Neural progenitor cell (in vitro differentiated cells): ENCODE results near the gene HTR3A. TPM values are rescaled to one million over a fixed set of nuclear protein-coding genes. Genes with fewer than 3 reads are reported as not detected.

Experiments
- DNase-seq: peaks from one replicate; pipeline ENCODE4 v3.0.0-alpha.2; 2016; ENCODE audit warnings: low spot score
- H2AFZ ChIP-seq: fragments of 200-600 bp; sonication (generic); replicated peaks from 2 replicates; pipeline ENCODE4 v1.6.1; 2016; ENCODE audit warnings: antibody characterized with exemption
- H3F3A ChIP-seq: fragments of 200-600 bp; sonication (generic); 2 replicates; pipeline ENCODE4 v1.6.1; 2016; ENCODE audit warnings: antibody characterized with exemption, low read depth
- H3K27ac ChIP-seq: fragments of 200-600 bp; sonication (generic); 2 replicates; pipeline ENCODE4 v1.5.1; 2016; ENCODE audit warnings: mild to moderate bottlenecking
- H3K27me3 ChIP-seq: fragments of 200-600 bp; sonication (generic); 2 replicates; pipeline ENCODE4 v1.6.1; 2016; ENCODE audit warnings: mild to moderate bottlenecking, moderate library complexity
- H3K36me3 ChIP-seq: fragments of 200-600 bp; sonication (generic); 2 replicates; pipeline ENCODE4 v1.5.1; 2016
- H3K4me1 ChIP-seq: fragments of 200-600 bp; sonication (generic); 2 replicates; pipeline ENCODE4 v1.6.1; 2016; ENCODE audit warnings: mixed run types
- H3K4me2 ChIP-seq: fragments of 200-600 bp; sonication (generic); 2 replicates; pipeline ENCODE4 v1.6.1; 2016
- H3K4me3 ChIP-seq: fragments of 200-600 bp; sonication (generic); 2 replicates; pipeline ENCODE4 v1.5.1; 2016
- H3K79me2 ChIP-seq: fragments of 200-600 bp; sonication (generic); 2 replicates; pipeline ENCODE4 v1.6.1; 2016; ENCODE audit warnings: low read depth
- H3K9ac ChIP-seq: fragments of 200-600 bp; sonication (generic); 2 replicates; pipeline ENCODE4 v1.6.1; 2016
- H3K9me3 ChIP-seq: fragments of 200-600 bp; sonication (generic); 2 replicates; pipeline ENCODE4 v1.5.1; 2016; ENCODE audit warnings: low read depth
- H4K20me1 ChIP-seq: fragments of 200-600 bp; sonication (generic); 2 replicates; pipeline ENCODE4 v1.6.1; 2016; ENCODE audit warnings: low read depth
- H3K27ac Mint-ChIP-seq: 3 replicates; pipeline ENCODE4 v1.8.0; 2021; ENCODE audit warnings: mixed read lengths
- H3K27me3 Mint-ChIP-seq: 2 replicates; pipeline ENCODE4 v1.8.0; 2022; ENCODE audit warnings: low read depth, mild to moderate bottlenecking, inconsistent platforms, moderate library complexity, mixed read lengths; ENCODE audit not compliant: insufficient read depth
- H3K36me3 Mint-ChIP-seq: 3 replicates; pipeline ENCODE4 v1.8.0; 2021; ENCODE audit warnings: mixed read lengths
- H3K4me1 Mint-ChIP-seq: 3 replicates; pipeline ENCODE4 v1.8.0; 2021; ENCODE audit warnings: mixed read lengths
- H3K4me3 Mint-ChIP-seq: 3 replicates; pipeline ENCODE4 v1.8.0; 2021; ENCODE audit warnings: mild to moderate bottlenecking, moderate library complexity, mixed read lengths
- H3K9me3 Mint-ChIP-seq: 3 replicates; pipeline ENCODE4 v1.8.0; 2020; ENCODE audit warnings: mixed read lengths
- EZH2 ChIP-seq: fragments of 200-600 bp; sonication (generic); IDR thresholded peaks from 2 replicates; pipeline ENCODE4 v1.6.1; 2017; ENCODE audit warnings: antibody characterized with exemption, mild to moderate bottlenecking, moderate library complexity
- EZH2phosphoT487 ChIP-seq: fragments of 200-600 bp; sonication (generic); IDR thresholded peaks from 2 replicates; pipeline ENCODE4 v1.6.1; 2017; ENCODE audit warnings: antibody characterized with exemption
- total RNA-seq: library from RNA; depleted of rRNA; stranded (reverse); fragments of >200 nt; gene quantifications from 2 replicates; pipeline ENCODE4 v1.2.3, GENCODE V29; 2015; ENCODE audit warnings: low replicate concordance
- TF ChIP-seq, protein P1 (sequence below): fragments of 200-600 bp; sonication (generic); IDR thresholded peaks from 2 replicates; pipeline ENCODE4 v1.5.1; 2017; ENCODE audit warnings: antibody characterized with exemption, mild to moderate bottlenecking

HTR3A gene
- total RNA-seq, 1 donor from 2014 or later = not detected

- H3F3A ChIP-seq = peaks cover 3% of the 10 kb centered on the region
- H3K27me3 ChIP-seq = no peaks in the 10 kb centered on the region
- TF ChIP-seq, protein P1, sequence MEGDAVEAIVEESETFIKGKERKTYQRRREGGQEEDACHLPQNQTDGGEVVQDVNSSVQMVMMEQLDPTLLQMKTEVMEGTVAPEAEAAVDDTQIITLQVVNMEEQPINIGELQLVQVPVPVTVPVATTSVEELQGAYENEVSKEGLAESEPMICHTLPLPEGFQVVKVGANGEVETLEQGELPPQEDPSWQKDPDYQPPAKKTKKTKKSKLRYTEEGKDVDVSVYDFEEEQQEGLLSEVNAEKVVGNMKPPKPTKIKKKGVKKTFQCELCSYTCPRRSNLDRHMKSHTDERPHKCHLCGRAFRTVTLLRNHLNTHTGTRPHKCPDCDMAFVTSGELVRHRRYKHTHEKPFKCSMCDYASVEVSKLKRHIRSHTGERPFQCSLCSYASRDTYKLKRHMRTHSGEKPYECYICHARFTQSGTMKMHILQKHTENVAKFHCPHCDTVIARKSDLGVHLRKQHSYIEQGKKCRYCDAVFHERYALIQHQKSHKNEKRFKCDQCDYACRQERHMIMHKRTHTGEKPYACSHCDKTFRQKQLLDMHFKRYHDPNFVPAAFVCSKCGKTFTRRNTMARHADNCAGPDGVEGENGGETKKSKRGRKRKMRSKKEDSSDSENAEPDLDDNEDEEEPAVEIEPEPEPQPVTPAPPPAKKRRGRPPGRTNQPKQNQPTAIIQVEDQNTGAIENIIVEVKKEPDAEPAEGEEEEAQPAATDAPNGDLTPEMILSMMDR = no peak
- no peak for TF ChIP-seq EZH2
- Mint-ChIP-seq H3K9me3 (peaks cover 4% of the 10 kb centered on the region), H3K27me3 (peaks cover 23% of the 10 kb centered on the region), H3K4me1 (peaks cover 23% of the 10 kb centered on the region), H3K36me3 (no peaks in the 10 kb centered on the region), H3K27ac (peak overlapping the region; percentile 65), H3K4me3 (no peak overlapping the region)
- H3K9ac ChIP-seq = no peak overlapping the region
- H3K9me3 ChIP-seq = no peaks in the 10 kb centered on the region
- no peak for DNase-seq
- no peak overlapping the region for H3K27ac ChIP-seq
- no peak overlapping the region for H3K4me2 ChIP-seq
- H2AFZ ChIP-seq = no peak overlapping the region
- H3K4me3 ChIP-seq = no peak overlapping the region
- no peaks in the 10 kb centered on the region for H3K79me2 ChIP-seq
- H3K36me3 ChIP-seq = no peaks in the 10 kb centered on the region
- peaks cover 7% of the 10 kb centered on the region for H3K4me1 ChIP-seq
- H4K20me1 ChIP-seq = no peaks in the 10 kb centered on the region
Observed at GRCh38 chr11:114034956-114035355, 60.0 kb downstream of the HTR3A start.

- peak; percentile 96 for DNase-seq
- Mint-ChIP-seq H3K27ac (no peak overlapping the region), H3K36me3 (no peaks in the 10 kb centered on the region), H3K27me3 (peaks cover 20% of the 10 kb centered on the region), H3K4me3 (peak overlapping the region; percentile 48), H3K9me3 (peaks cover 2% of the 10 kb centered on the region), H3K4me1 (peaks cover 31% of the 10 kb centered on the region)
- no peaks in the 10 kb centered on the region for H4K20me1 ChIP-seq
- H3K9me3 ChIP-seq = no peaks in the 10 kb centered on the region
- no peaks in the 10 kb centered on the region for H3K36me3 ChIP-seq
- no peak overlapping the region for H3K9ac ChIP-seq
- H3K79me2 ChIP-seq = no peaks in the 10 kb centered on the region
- TF ChIP-seq EZH2 (no peak), EZH2phosphoT487 (no peak)
- TF ChIP-seq, protein P1 = peak; percentile 95
- H3K4me1 ChIP-seq = peaks cover 7% of the 10 kb centered on the region
- H3F3A ChIP-seq = peaks cover 3% of the 10 kb centered on the region
- H3K27me3 ChIP-seq = no peaks in the 10 kb centered on the region
- H3K4me3 ChIP-seq = no peak overlapping the region
- H2AFZ ChIP-seq = no peak overlapping the region
- no peak overlapping the region for H3K27ac ChIP-seq
- H3K4me2 ChIP-seq = peak overlapping the region; percentile 66
Observed at GRCh38 chr11:114036147-114036811, 61.4 kb downstream of the HTR3A start.

- Histone ChIP-seq H3K27me3 (no peaks in the 10 kb centered on the region), H4K20me1 (no peaks in the 10 kb centered on the region), H2AFZ (no peak overlapping the region), H3K9ac (no peak overlapping the region), H3K4me1 (peaks cover 7% of the 10 kb centered on the region), H3F3A (peaks cover 3% of the 10 kb centered on the region), H3K9me3 (no peaks in the 10 kb centered on the region), H3K4me3 (no peak overlapping the region), H3K27ac (no peak overlapping the region), H3K36me3 (no peaks in the 10 kb centered on the region), H3K79me2 (no peaks in the 10 kb centered on the region), H3K4me2 (no peak overlapping the region)
- H3K27ac Mint-ChIP-seq = no peak overlapping the region
- H3K4me3 Mint-ChIP-seq = no peak overlapping the region
- H3K27me3 Mint-ChIP-seq = peaks cover 21% of the 10 kb centered on the region
- peaks cover 31% of the 10 kb centered on the region for H3K4me1 Mint-ChIP-seq
- H3K9me3 Mint-ChIP-seq = peaks cover 2% of the 10 kb centered on the region
- TF ChIP-seq EZH2phosphoT487 = no peak
- TF ChIP-seq EZH2 = no peak
- TF ChIP-seq, protein P1 = no peak
- DNase-seq = no peak
- no peaks in the 10 kb centered on the region for H3K36me3 Mint-ChIP-seq
Observed at GRCh38 chr11:114036958-114037357, 62.0 kb downstream of the HTR3A start.
